Panc1 (cell line): ENCODE results near the gene RTL1. TPM values are rescaled to one million over a fixed set of nuclear protein-coding genes. Genes with fewer than 3 reads are reported as not detected.

Experiments
- ATAC-seq: fragments of 200-7000 bp; cut with Tn5 transposase; 2 replicates; pipeline ENCODE4 v1.9.1; 2020; ENCODE audit warnings: mild to moderate bottlenecking, moderate library complexity
- BruUV-seq: library from RNA; stranded (reverse); fragments of 400-500 nt; replicated peaks from 2 replicates; lab custom pipeline; 2021; lab: Mats Ljungman, UMichigan
- CTCF ChIA-PET: fragments of 300-600 bp; sonication (Branson Sonifier 250); formaldehyde crosslinking; loops from one replicate; lab custom pipeline; 2022; ENCODE audit warnings: antibody characterized with exemption; lab: Charles Lee
- POLR2A ChIA-PET: fragments of 300-600 bp; sonication (Branson Sonifier 250); formaldehyde crosslinking; loops from one replicate; lab custom pipeline; 2022; ENCODE audit warnings: antibody characterized with exemption; lab: Charles Lee
- DNase-seq: peaks from one replicate; pipeline ENCODE4 v3.0.0-alpha.2; 2010; ENCODE audit warnings: low read depth, low spot score
- H3K27ac ChIP-seq: 2 replicates; pipeline ENCODE4 v1.5.1; 2011; ENCODE audit warnings: mild to moderate bottlenecking, low read length, inconsistent platforms
- H3K27me3 ChIP-seq: fragments of 200-500 bp; sonication (Bioruptor generic); 2 replicates; pipeline ENCODE4 v1.6.0; 2014; ENCODE audit warnings: low read length, inconsistent platforms; ENCODE audit not compliant: control insufficient read depth, insufficient read depth
- H3K36me3 ChIP-seq: fragments of 200-500 bp; sonication (Bioruptor generic); 2 replicates; pipeline ENCODE4 v1.5.1; 2014; ENCODE audit warnings: inconsistent platforms, mild to moderate bottlenecking, low read length, moderate library complexity; ENCODE audit not compliant: control insufficient read depth, insufficient read depth
- H3K4me1 ChIP-seq: 2 replicates; pipeline ENCODE4 v1.5.1; 2011; ENCODE audit warnings: inconsistent platforms, mild to moderate bottlenecking, low read length, moderate library complexity; ENCODE audit not compliant: control insufficient read depth, insufficient read depth
- H3K4me3 ChIP-seq, 2 experiments: 2 replicates each; pipeline ENCODE4 v1.5.1; 2011 to 2012; ENCODE audit warnings: low read depth in 2 of 2, low read length in 2 of 2, mild to moderate bottlenecking in 2 of 2, inconsistent platforms in 1 of 2, moderate library complexity in 1 of 2
- H3K9me3 ChIP-seq: fragments of 200-500 bp; sonication (Bioruptor generic); 2 replicates; pipeline ENCODE4 v1.5.1; 2014; ENCODE audit warnings: low read depth, mild to moderate bottlenecking, inconsistent platforms, low read length, moderate library complexity; ENCODE audit not compliant: control insufficient read depth, insufficient read depth
- CTCF ChIP-seq: fragments of 450-650 bp; IDR thresholded peaks from 2 replicates; pipeline ENCODE4 v1.5.1; 2017; ENCODE audit warnings: mild to moderate bottlenecking
- POLR2AphosphoS5 ChIP-seq: IDR thresholded peaks from 2 replicates; pipeline ENCODE4 v1.6.1; 2012; ENCODE audit warnings: mild to moderate bottlenecking, low read depth, low read length, moderate library complexity
- REST ChIP-seq, 2 experiments: IDR thresholded peaks; 2 replicates each; pipeline ENCODE4 v1.6.1; 2011 to 2012; ENCODE audit warnings: low read depth in 2 of 2, control low read depth in 1 of 2, low read length in 1 of 2, mild to moderate bottlenecking in 1 of 2, moderate library complexity in 1 of 2; ENCODE audit not compliant: insufficient read depth in 1 of 2
- SIN3A ChIP-seq: IDR thresholded peaks from 2 replicates; pipeline ENCODE4 v1.6.1; 2012; ENCODE audit warnings: low read depth, mild to moderate bottlenecking, low read length, moderate library complexity, borderline replicate concordance; ENCODE audit not compliant: insufficient read depth
- TCF7L2 ChIP-seq: IDR thresholded peaks from 2 replicates; pipeline ENCODE4 v1.6.1; 2011; ENCODE audit warnings: mild to moderate bottlenecking, low read depth, low read length, inconsistent platforms
- in situ Hi-C: cut with HindIII; loops from 2 replicates; pipeline ENCODE4 v1.10.0; 2016; ENCODE audit warnings: low sequenced_read_pairs, low pct_unique_long_range_greater_than_20kb
- intact Hi-C: fragments of 100-400 bp; cut with micrococcal nuclease; formaldehyde crosslinking; loops from one replicate; pipeline ENCODE4 v1.10.0; 2022; ENCODE audit not compliant: unreplicated experiment
- total RNA-seq: library from RNA; stranded (reverse); gene quantifications from one replicate; pipeline ENCODE4 v1.2.1, GENCODE V29; 2021; ENCODE audit not compliant: unreplicated experiment

The RTL1 gene
- total RNA-seq, 1 experiment from 2014 or later: not detected

GRCh38 chr14:100890061-100890850 lies 13.3 kb downstream of the RTL1 start:
- DNase-seq: no peak
- Histone ChIP-seq H3K36me3 (no peaks in the 10 kb centered on the region), H3K27ac (no peak overlapping the region), H3K9me3 (no peaks in the 10 kb centered on the region), H3K27me3 (no peaks in the 10 kb centered on the region), H3K4me1 (no peaks in the 10 kb centered on the region; the same call in 1 of the 2 replicates), H3K4me3 (no peak overlapping the region)
- ChIA-PET POLR2A (interaction anchor here (0.8 kb wide), 1 partner anchor 710 kb away, joined by 9 read pairs; no protein-coding TSS in a partner anchor), CTCF (interaction anchor here (0.7 to 1.2 kb wide), 2 partner anchors 12 to 249 kb away, joined by 7 to 11 read pairs; no protein-coding TSS in a partner anchor)
- no TSS peak for BruUV-seq
- TF ChIP-seq CTCF (no peak), TCF7L2 (no peak), REST (IDR thresholded peaks at IDR 0.05; ENCODE audit: insufficient read depth in 1 of 2, low read depth in 2 of 2, low read length in 1 of 2) (no peak)
- intact Hi-C loops: no loop called here
- ATAC-seq: no peak
- in situ Hi-C loops: no loop called here

- Histone ChIP-seq H3K27ac (no peak overlapping the region), H3K27me3 (no peaks in the 10 kb centered on the region), H3K4me3 (no peak overlapping the region), H3K4me1 (no peaks in the 10 kb centered on the region; the same call in 1 of the 2 replicates), H3K9me3 (no peaks in the 10 kb centered on the region), H3K36me3 (no peaks in the 10 kb centered on the region)
- CTCF ChIA-PET: interaction anchor here (0.7 to 1.2 kb wide), 2 partner anchors 12 to 249 kb away, joined by 7 to 11 read pairs; no protein-coding TSS in a partner anchor
- intact Hi-C loops (no loop called here), in situ Hi-C loops (no loop called here)
- TF ChIP-seq POLR2AphosphoS5: no peak
- no peak for TF ChIP-seq SIN3A
- TF ChIP-seq CTCF: no peak
- TF ChIP-seq REST (IDR thresholded peaks at IDR 0.05; ENCODE audit: insufficient read depth in 1 of 2, low read depth in 2 of 2, low read length in 1 of 2): no peak
- TF ChIP-seq TCF7L2: no peak
- no TSS peak for BruUV-seq
- ATAC-seq (no peak), DNase-seq (no peak)
- POLR2A ChIA-PET: interaction anchor here (0.8 kb wide), 1 partner anchor 710 kb away, joined by 9 read pairs; no protein-coding TSS in a partner anchor
These were observed 13.9 kb downstream of the RTL1 start for GRCh38 chr14:100889641-100890040.
